ENCODE data around the gene RBP5.

DNA sequence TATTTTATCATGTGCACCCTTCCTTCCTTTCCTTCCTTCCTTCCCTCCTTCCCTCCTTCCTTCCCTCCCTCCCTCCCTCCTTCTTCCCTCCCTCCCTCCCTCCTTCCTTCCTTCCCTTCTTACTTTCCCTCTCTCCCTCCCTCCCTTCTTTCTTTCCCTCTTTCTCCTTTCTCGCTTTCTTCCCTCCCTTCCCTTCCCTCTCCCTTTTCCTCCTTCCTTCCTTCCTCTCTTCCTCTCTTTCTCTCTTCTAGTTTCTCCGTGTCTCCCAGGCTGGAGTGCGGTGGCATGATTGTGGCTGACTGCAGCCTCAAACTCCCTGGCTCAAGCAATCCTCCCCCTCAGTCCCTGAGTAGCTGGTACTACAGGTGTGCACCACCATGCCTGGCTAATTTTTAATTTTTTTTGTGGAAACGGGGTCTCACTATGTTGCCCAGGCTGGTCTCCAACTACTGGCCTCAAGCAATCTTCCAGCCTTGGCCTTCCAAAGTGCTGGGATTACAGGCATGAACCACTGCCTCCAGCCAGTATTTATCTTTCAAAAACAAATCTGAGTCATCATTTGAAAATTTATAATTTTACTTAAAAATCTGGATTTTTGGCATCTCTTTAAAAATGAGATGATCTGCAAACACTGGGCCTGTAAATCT is 27.5 kb downstream of the RBP5 start:
- TF ChIP-seq, protein P1, sequence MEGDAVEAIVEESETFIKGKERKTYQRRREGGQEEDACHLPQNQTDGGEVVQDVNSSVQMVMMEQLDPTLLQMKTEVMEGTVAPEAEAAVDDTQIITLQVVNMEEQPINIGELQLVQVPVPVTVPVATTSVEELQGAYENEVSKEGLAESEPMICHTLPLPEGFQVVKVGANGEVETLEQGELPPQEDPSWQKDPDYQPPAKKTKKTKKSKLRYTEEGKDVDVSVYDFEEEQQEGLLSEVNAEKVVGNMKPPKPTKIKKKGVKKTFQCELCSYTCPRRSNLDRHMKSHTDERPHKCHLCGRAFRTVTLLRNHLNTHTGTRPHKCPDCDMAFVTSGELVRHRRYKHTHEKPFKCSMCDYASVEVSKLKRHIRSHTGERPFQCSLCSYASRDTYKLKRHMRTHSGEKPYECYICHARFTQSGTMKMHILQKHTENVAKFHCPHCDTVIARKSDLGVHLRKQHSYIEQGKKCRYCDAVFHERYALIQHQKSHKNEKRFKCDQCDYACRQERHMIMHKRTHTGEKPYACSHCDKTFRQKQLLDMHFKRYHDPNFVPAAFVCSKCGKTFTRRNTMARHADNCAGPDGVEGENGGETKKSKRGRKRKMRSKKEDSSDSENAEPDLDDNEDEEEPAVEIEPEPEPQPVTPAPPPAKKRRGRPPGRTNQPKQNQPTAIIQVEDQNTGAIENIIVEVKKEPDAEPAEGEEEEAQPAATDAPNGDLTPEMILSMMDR (IDR thresholded peaks at IDR 0.05), result no peak
- TF ChIP-seq POLR2A (IDR thresholded peaks at IDR 0.05), result no peak
